Measurements from ENCODE around the gene SIGLEC14. TPM values are rescaled to one million over a fixed set of nuclear protein-coding genes. Genes with fewer than 3 reads are reported as not detected.
A peak's percentile ranks its signal among the peaks of the same experiment; 100 is the strongest.

SIGLEC14 gene
- total RNA-seq, 1 donor from 2014 or later, result not detected

GRCh38 chr19:51663650-51664049 lies 17.0 kb upstream of the SIGLEC14 start:
- Histone ChIP-seq H3K4me3 (no peak overlapping the region), H3K9ac (no peak overlapping the region), H3F3A (ENCODE audit: low read depth) (no peaks in the 10 kb centered on the region), H3K4me2 (no peak overlapping the region), H3K79me2 (ENCODE audit: low read depth) (no peaks in the 10 kb centered on the region), H3K4me1 (no peaks in the 10 kb centered on the region), H3K36me3 (no peaks in the 10 kb centered on the region), H3K27ac (no peak overlapping the region), H3K27me3 (peaks cover 8% of the 10 kb centered on the region), H3K9me3 (ENCODE audit: low read depth) (no peaks in the 10 kb centered on the region), H2AFZ (replicated peaks) (no peak overlapping the region), H4K20me1 (ENCODE audit: low read depth) (no peaks in the 10 kb centered on the region)
- H3K9me3 Mint-ChIP-seq, result no peaks in the 10 kb centered on the region
- no peak for DNase-seq (ENCODE audit: low spot score)
- H3K36me3 Mint-ChIP-seq, result no peaks in the 10 kb centered on the region
- H3K4me3 Mint-ChIP-seq, result no peak overlapping the region
- no peak overlapping the region for H3K27ac Mint-ChIP-seq
- no peaks in the 10 kb centered on the region for H3K4me1 Mint-ChIP-seq
- TF ChIP-seq EZH2 (IDR thresholded peaks at IDR 0.05) (no peak), EZH2phosphoT487 (IDR thresholded peaks at IDR 0.05) (no peak)
- H3K27me3 Mint-ChIP-seq (ENCODE audit: insufficient read depth, low read depth), result peaks cover 5% of the 10 kb centered on the region

DNA sequence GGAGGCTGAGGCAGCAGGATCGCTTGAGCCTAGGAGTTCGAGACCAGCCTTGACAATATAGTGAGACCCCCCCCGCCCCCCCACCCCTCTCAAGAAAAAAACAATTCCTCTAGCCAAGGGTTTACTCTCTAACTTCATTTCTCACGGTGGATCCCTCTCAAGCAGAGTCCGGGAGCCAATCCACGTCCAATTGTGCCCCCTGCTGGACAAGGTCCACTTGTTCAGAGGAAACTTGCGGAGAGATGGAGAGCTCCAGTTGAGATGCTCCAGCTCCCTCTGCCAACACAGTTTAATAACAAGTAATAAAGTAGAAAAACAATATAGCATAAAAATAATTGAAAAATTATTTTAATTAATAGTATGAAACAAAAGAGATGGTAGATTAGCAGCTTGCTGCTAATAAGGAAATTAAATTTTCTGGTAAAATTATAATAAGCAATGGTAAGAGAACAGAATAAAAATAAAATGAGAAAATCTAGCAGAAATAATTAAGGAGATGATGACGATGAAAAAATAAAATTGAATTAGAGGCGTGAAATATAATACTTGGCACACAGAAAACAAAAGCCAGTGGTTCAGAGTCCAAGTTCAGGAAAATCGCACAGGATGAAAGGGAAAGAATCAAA lies 14.5 kb upstream of the SIGLEC14 start:
- Histone ChIP-seq H4K20me1 (ENCODE audit: low read depth) (no peaks in the 10 kb centered on the region), H3K79me2 (ENCODE audit: low read depth) (no peaks in the 10 kb centered on the region), H3K27me3 (peaks cover 8% of the 10 kb centered on the region), H3K36me3 (no peaks in the 10 kb centered on the region), H3F3A (ENCODE audit: low read depth) (no peaks in the 10 kb centered on the region), H3K4me1 (no peaks in the 10 kb centered on the region), H3K4me3 (no peak overlapping the region), H2AFZ (replicated peaks) (no peak overlapping the region), H3K9me3 (ENCODE audit: low read depth) (no peaks in the 10 kb centered on the region), H3K9ac (no peak overlapping the region), H3K27ac (no peak overlapping the region), H3K4me2 (no peak overlapping the region)
- Mint-ChIP-seq H3K9me3 (peaks cover 3% of the 10 kb centered on the region), H3K36me3 (no peaks in the 10 kb centered on the region), H3K27me3 (ENCODE audit: insufficient read depth, low read depth) (peaks cover 9% of the 10 kb centered on the region), H3K4me1 (peaks cover 2% of the 10 kb centered on the region), H3K4me3 (no peak overlapping the region), H3K27ac (no peak overlapping the region)
- TF ChIP-seq, protein P1, sequence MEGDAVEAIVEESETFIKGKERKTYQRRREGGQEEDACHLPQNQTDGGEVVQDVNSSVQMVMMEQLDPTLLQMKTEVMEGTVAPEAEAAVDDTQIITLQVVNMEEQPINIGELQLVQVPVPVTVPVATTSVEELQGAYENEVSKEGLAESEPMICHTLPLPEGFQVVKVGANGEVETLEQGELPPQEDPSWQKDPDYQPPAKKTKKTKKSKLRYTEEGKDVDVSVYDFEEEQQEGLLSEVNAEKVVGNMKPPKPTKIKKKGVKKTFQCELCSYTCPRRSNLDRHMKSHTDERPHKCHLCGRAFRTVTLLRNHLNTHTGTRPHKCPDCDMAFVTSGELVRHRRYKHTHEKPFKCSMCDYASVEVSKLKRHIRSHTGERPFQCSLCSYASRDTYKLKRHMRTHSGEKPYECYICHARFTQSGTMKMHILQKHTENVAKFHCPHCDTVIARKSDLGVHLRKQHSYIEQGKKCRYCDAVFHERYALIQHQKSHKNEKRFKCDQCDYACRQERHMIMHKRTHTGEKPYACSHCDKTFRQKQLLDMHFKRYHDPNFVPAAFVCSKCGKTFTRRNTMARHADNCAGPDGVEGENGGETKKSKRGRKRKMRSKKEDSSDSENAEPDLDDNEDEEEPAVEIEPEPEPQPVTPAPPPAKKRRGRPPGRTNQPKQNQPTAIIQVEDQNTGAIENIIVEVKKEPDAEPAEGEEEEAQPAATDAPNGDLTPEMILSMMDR (IDR thresholded peaks at IDR 0.05), result peak; percentile 74
- TF ChIP-seq EZH2 (IDR thresholded peaks at IDR 0.05), result no peak
- peak; percentile 93 for DNase-seq (ENCODE audit: low spot score)

DNA sequence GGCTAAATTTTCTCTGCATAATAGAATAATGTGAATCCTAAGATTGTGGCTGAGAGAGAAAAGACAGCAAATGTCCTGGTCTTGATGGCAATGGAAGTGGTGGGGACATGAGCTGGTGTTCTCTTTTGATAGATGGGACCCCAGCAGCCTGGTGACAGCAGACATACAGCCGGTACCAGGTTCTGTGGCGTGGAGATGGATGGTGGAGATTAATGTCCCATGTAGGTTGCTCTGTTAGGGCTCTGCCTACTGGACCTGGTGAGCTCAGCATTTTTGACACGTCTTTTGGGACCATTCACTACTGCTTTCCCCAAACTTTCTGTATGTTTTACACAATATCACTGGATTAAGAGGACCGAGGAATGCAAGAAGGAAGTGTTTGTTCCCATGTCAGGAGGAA lies 8.2 kb upstream of the SIGLEC14 start:
- H3F3A ChIP-seq (ENCODE audit: low read depth), result no peaks in the 10 kb centered on the region
- H3K4me2 ChIP-seq, result no peak overlapping the region
- no peak overlapping the region for H2AFZ ChIP-seq (replicated peaks)
- TF ChIP-seq EZH2 (IDR thresholded peaks at IDR 0.05), result no peak
- TF ChIP-seq EZH2phosphoT487 (IDR thresholded peaks at IDR 0.05), result no peak
- TF ChIP-seq, protein P1 (IDR thresholded peaks at IDR 0.05), result no peak
- H3K4me1 ChIP-seq, result no peaks in the 10 kb centered on the region
- no peaks in the 10 kb centered on the region for H3K36me3 Mint-ChIP-seq
- peaks cover 2% of the 10 kb centered on the region for H3K4me1 Mint-ChIP-seq
- no peak overlapping the region for H3K9ac ChIP-seq
- H4K20me1 ChIP-seq (ENCODE audit: low read depth), result no peaks in the 10 kb centered on the region
- H3K27me3 ChIP-seq, result peaks cover 7% of the 10 kb centered on the region
- no peak for DNase-seq (ENCODE audit: low spot score)
- H3K9me3 Mint-ChIP-seq, result peaks cover 3% of the 10 kb centered on the region
- H3K9me3 ChIP-seq (ENCODE audit: low read depth), result no peaks in the 10 kb centered on the region
- H3K4me3 Mint-ChIP-seq, result no peak overlapping the region
- H3K27ac ChIP-seq, result no peak overlapping the region
- H3K27ac Mint-ChIP-seq, result no peak overlapping the region
- no peaks in the 10 kb centered on the region for H3K79me2 ChIP-seq (ENCODE audit: low read depth)
- no peaks in the 10 kb centered on the region for H3K36me3 ChIP-seq
- H3K27me3 Mint-ChIP-seq (ENCODE audit: insufficient read depth, low read depth), result peaks cover 9% of the 10 kb centered on the region
- H3K4me3 ChIP-seq, result no peak overlapping the region

GRCh38 chr19:51653162-51653561 lies 6.5 kb upstream of the SIGLEC14 start:
- Histone ChIP-seq H3K27me3 (no peaks in the 10 kb centered on the region), H3K9me3 (ENCODE audit: low read depth) (no peaks in the 10 kb centered on the region), H3K79me2 (ENCODE audit: low read depth) (no peaks in the 10 kb centered on the region), H4K20me1 (ENCODE audit: low read depth) (no peaks in the 10 kb centered on the region), H3K4me1 (no peaks in the 10 kb centered on the region), H3K9ac (no peak overlapping the region), H3K4me3 (no peak overlapping the region), H3K27ac (no peak overlapping the region), H3K4me2 (no peak overlapping the region), H2AFZ (replicated peaks) (no peak overlapping the region), H3F3A (ENCODE audit: low read depth) (no peaks in the 10 kb centered on the region), H3K36me3 (no peaks in the 10 kb centered on the region)
- Mint-ChIP-seq H3K27me3 (ENCODE audit: insufficient read depth, low read depth) (peaks cover 11% of the 10 kb centered on the region), H3K4me1 (peaks cover 2% of the 10 kb centered on the region), H3K27ac (no peak overlapping the region), H3K4me3 (no peak overlapping the region), H3K9me3 (peaks cover 3% of the 10 kb centered on the region), H3K36me3 (no peaks in the 10 kb centered on the region)
- no peak for TF ChIP-seq EZH2 (IDR thresholded peaks at IDR 0.05)
- no peak for TF ChIP-seq EZH2phosphoT487 (IDR thresholded peaks at IDR 0.05)
- DNase-seq (ENCODE audit: low spot score), result no peak
